Thoracic aorta (tissue), 2 donors: ENCODE results near the gene PDE4B. TPM values are rescaled to one million over a fixed set of nuclear protein-coding genes. Genes with fewer than 3 reads are reported as not detected.

Experiments
- ATAC-seq: fragments of 150-250 bp; one replicate; pipeline ENCODE4 v1.8.0; 2017; ENCODE audit warnings: low read depth; ENCODE audit not compliant: insufficient number of reproducible peaks, low FRiP score
- DNase-seq: peaks from one replicate; pipeline ENCODE4 v3.0.0-alpha.2; 2020; ENCODE audit warnings: low spot score
- H3K27ac ChIP-seq, 2 donors: fragments of 200-600 bp; sonication (generic); 1 replicate in 1 of 2; 2 replicates in 1 of 2; pipeline ENCODE4 v1.5.1; 2016; ENCODE audit warnings: mild to moderate bottlenecking in 2 of 2, moderate library complexity in 2 of 2
- H3K27me3 ChIP-seq: fragments of 200-600 bp; sonication (generic); replicated peaks from 2 replicates; pipeline ENCODE4 v1.6.0; 2016; ENCODE audit warnings: mild to moderate bottlenecking; ENCODE audit not compliant: insufficient read depth
- H3K36me3 ChIP-seq: fragments of 200-600 bp; sonication (generic); one replicate; pipeline ENCODE4 v1.5.1; 2016
- H3K4me1 ChIP-seq, 2 donors: fragments of 200-600 bp; sonication (generic); 1 replicate in 1 of 2; 2 replicates in 1 of 2; pipeline versions ENCODE4 v1.5.1 to v1.6.0; 2016; ENCODE audit warnings: low read depth in 2 of 2, mild to moderate bottlenecking in 1 of 2; ENCODE audit not compliant: control insufficient read depth in 1 of 2
- H3K4me3 ChIP-seq: fragments of 200-600 bp; sonication (generic); 2 replicates; pipeline ENCODE4 v1.5.1; 2016; ENCODE audit warnings: mild to moderate bottlenecking
- H3K9me3 ChIP-seq: fragments of 200-600 bp; sonication (generic); 2 replicates; pipeline ENCODE4 v1.5.1; 2016
- CTCF ChIP-seq: fragments of 200-600 bp; sonication (generic); IDR thresholded peaks from one replicate; pipeline ENCODE4 v1.5.1; 2019; ENCODE audit warnings: antibody characterized with exemption
- total RNA-seq, 2 donors: library from RNA; depleted of rRNA; stranded (reverse); fragments of >200 nt; gene quantifications; one replicate each; pipeline versions ENCODE4 v1.1.0 to v1.2.3, GENCODE V29; 2016

PDE4B gene
- total RNA-seq, 2 donors from 2014 or later, result 29.0 to 42.4 TPM

- Histone ChIP-seq H3K9me3 (no peaks in the 10 kb centered on the region), H3K27me3 (no peaks in the 10 kb centered on the region), H3K27ac (no peak overlapping the region), H3K36me3 (no peaks in the 10 kb centered on the region), H3K4me3 (no peak overlapping the region), H3K4me1 (no peaks in the 10 kb centered on the region)
- DNase-seq, result no peak
- TF ChIP-seq CTCF, result no peak
- no peak for ATAC-seq
Measured at GRCh38 chr1:66033781-66034180, 241.1 kb downstream of the PDE4B start.

GRCh38 chr1:66035616-66036245 is 243.0 kb downstream of the PDE4B start:
- H3K27ac ChIP-seq, result no peak overlapping the region
- no peak for ATAC-seq
- H3K4me3 ChIP-seq, result no peak overlapping the region
- H3K27me3 ChIP-seq, result no peaks in the 10 kb centered on the region
- H3K4me1 ChIP-seq, result no peaks in the 10 kb centered on the region
- H3K9me3 ChIP-seq, result no peaks in the 10 kb centered on the region
- TF ChIP-seq CTCF, result no peak
- no peaks in the 10 kb centered on the region for H3K36me3 ChIP-seq
- DNase-seq, result no peak

- Histone ChIP-seq H3K27ac (no peak overlapping the region), H3K4me3 (no peak overlapping the region), H3K4me1 (no peaks in the 10 kb centered on the region), H3K9me3 (no peaks in the 10 kb centered on the region), H3K27me3 (no peaks in the 10 kb centered on the region), H3K36me3 (no peaks in the 10 kb centered on the region)
- DNase-seq (no peak), ATAC-seq (no peak)
- no peak for TF ChIP-seq CTCF
Measured at GRCh38 chr1:66041654-66042053, 249.0 kb downstream of the PDE4B start.

GRCh38 chr1:66043186-66043585 is 250.5 kb downstream of the PDE4B start:
- no peak for TF ChIP-seq CTCF
- Histone ChIP-seq H3K4me1 (no peaks in the 10 kb centered on the region), H3K36me3 (no peaks in the 10 kb centered on the region), H3K4me3 (no peak overlapping the region), H3K27me3 (no peaks in the 10 kb centered on the region), H3K27ac (no peak overlapping the region), H3K9me3 (no peaks in the 10 kb centered on the region)
- ATAC-seq (no peak), DNase-seq (no peak)

GRCh38 chr1:66044912-66045311 is 252.2 kb downstream of the PDE4B start:
- H3K27me3 ChIP-seq, result no peaks in the 10 kb centered on the region
- DNase-seq (no peak), ATAC-seq (no peak)
- TF ChIP-seq CTCF, result no peak
- H3K36me3 ChIP-seq, result no peaks in the 10 kb centered on the region
- no peaks in the 10 kb centered on the region for H3K4me1 ChIP-seq
- H3K9me3 ChIP-seq, result no peaks in the 10 kb centered on the region
- H3K4me3 ChIP-seq, result no peak overlapping the region
- H3K27ac ChIP-seq, result no peak overlapping the region
